Naive B cell (primary cell): Measurements from ENCODE around the gene TSEN15. TPM values are rescaled to one million over a fixed set of nuclear protein-coding genes. Genes with fewer than 3 reads are reported as not detected.
"Not testable (repeated sequence)": the region's sequence is repeated elsewhere in the genome, so short reads cannot be mapped to it uniquely, and the experiment has no call there.

ENCODE experiments used
- ATAC-seq, 2 donors: fragments of 150-1000 bp; cut with Tn5 transposase; 2 replicates each; pipeline ENCODE4 v1.10.0; 2021; ENCODE audit warnings: low read depth in 2 of 2, mild to moderate bottlenecking in 2 of 2, moderate library complexity in 2 of 2
- DNase-seq: peaks from one replicate; pipeline ENCODE4 v3.0.0; 2022
- H3K27ac Mint-ChIP-seq, 6 donors: one replicate each; pipeline ENCODE4 v1.8.0; 2020 to 2022; ENCODE audit warnings: mild to moderate bottlenecking in 6 of 6, mixed read lengths in 6 of 6, moderate library complexity in 5 of 6, inconsistent platforms in 2 of 6
- H3K27me3 Mint-ChIP-seq, 3 donors: one replicate each; pipeline ENCODE4 v1.8.0; 2021 to 2022; ENCODE audit warnings: mixed read lengths in 3 of 3, mild to moderate bottlenecking in 1 of 3
- H3K36me3 Mint-ChIP-seq, 2 donors: one replicate each; pipeline ENCODE4 v1.8.0; 2020 to 2022; ENCODE audit warnings: mixed read lengths in 2 of 2, inconsistent platforms in 1 of 2, mild to moderate bottlenecking in 1 of 2
- H3K4me1 Mint-ChIP-seq, 3 donors: one replicate each; pipeline ENCODE4 v1.8.0; 2020 to 2022; ENCODE audit warnings: mixed read lengths in 3 of 3, inconsistent platforms in 1 of 3, mild to moderate bottlenecking in 1 of 3, moderate library complexity in 1 of 3
- H3K4me3 Mint-ChIP-seq, 8 donors: one replicate each; pipeline ENCODE4 v1.8.0; 2020 to 2022; ENCODE audit warnings: mild to moderate bottlenecking in 8 of 8, mixed read lengths in 8 of 8, moderate library complexity in 8 of 8, inconsistent platforms in 2 of 8
- H3K9me3 Mint-ChIP-seq, 7 donors: one replicate each; pipeline ENCODE4 v1.8.0; 2020 to 2022; ENCODE audit warnings: mixed read lengths in 7 of 7, mild to moderate bottlenecking in 5 of 7, inconsistent platforms in 2 of 7, moderate library complexity in 1 of 7
- polyA plus RNA-seq, 6 donors: library from polyadenylated mRNA; unstranded; fragments of 300-500 nt; fragmentation: Illumina TruSeq; gene quantifications; one replicate each; pipeline ENCODE4 v1.2.3, GENCODE V29; 2021; ENCODE audit warnings: low read depth in 6 of 6

Gene TSEN15
- polyA plus RNA-seq, 6 donors from 2014 or later, result 34.4 to 61.8 (median 39.9) TPM

DNA sequence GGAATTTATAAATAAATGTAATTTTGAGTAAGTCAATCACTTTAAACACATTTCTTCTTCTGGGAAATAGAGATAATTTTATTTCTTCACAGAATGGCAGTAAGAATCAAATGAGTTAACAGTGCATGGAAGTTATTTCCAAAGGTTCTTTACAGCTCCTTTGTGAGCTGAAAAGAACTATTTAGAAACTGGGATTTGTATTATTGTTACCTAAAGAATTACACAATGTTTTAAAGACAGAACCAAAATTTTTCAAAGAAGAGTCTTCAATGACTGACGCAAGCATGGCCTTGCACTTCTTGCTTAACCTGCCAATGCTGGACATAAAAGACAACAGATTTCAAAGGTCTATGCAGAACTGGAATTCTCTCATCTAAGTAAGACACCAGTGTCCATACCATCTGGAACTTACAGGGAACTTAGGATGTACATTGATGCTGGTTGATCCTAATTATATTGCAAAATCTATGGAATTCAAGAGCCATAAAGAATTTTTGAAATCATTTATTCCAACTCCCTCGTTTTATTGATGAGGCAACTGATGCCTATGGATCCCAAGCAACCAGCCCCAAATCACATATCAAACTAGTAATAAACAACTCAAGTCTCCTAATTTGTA is 16.7 kb upstream of the TSEN15 start:
- H3K27ac Mint-ChIP-seq, result no peak overlapping the region
- peak overlapping the region in 1 of 8 donors; percentile 28 for H3K4me3 Mint-ChIP-seq
- peaks cover 7 to 20% (median 14%) of the 10 kb centered on the region in 3 donors for H3K4me1 Mint-ChIP-seq
- peaks cover 0 to 1% (median 0%) of the 10 kb centered on the region in 7 donors for H3K9me3 Mint-ChIP-seq
- peaks cover 55 to 79% (median 66%) of the 10 kb centered on the region in 3 donors for H3K27me3 Mint-ChIP-seq
- H3K36me3 Mint-ChIP-seq, result peaks cover 0 to 10% of the 10 kb centered on the region in 2 donors
- no peak for ATAC-seq
- no peak for DNase-seq

DNA sequence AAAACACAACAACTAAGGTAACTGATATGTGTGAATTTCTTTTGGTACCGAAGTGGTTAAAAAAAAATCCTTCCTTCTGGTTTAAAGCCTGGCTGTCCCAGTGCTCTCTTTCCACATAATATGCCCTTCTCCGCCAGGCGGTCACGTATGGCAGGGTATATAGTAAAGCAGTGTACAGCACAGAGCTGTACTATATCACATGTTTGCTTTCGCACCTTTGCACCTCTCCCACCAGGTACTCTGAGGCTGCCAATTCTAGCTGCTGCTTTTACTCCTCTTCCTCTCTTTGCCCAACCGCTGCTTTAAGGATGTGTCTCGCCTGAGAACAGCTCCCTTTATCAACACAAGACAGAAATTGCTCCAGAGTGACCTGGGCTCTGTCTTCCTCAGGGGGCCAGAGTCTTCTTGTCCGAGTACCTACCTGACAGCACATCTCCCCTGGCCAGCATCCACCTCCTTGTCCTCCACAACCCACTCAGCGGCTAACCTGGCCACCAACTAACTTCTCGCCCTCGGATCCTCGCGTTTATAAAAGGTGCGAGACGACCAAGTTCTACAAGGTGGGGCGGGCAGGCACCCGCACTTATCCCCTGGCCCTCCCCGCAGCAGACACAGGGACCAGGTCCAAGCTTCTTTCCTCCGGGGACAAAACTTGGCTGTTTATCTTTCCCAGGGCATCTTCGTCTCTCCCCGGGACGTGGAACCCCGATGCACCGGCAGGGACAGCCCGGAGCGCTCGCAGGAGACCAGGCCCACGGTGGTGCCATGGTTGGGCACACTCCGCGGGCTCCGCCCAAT is 15.6 kb upstream of the TSEN15 start:
- peaks cover 0 to 10% of the 10 kb centered on the region in 2 donors for H3K36me3 Mint-ChIP-seq
- no peak overlapping the region for H3K27ac Mint-ChIP-seq
- H3K27me3 Mint-ChIP-seq, result peaks cover 59 to 80% (median 71%) of the 10 kb centered on the region in 3 donors
- H3K9me3 Mint-ChIP-seq, result peaks cover 0 to 1% (median 0%) of the 10 kb centered on the region in 7 donors
- ATAC-seq (no peak), DNase-seq (no peak)
- peak overlapping the region; percentile 53 to 83 (median 74) for H3K4me3 Mint-ChIP-seq
- H3K4me1 Mint-ChIP-seq, result peaks cover 7 to 20% (median 14%) of the 10 kb centered on the region in 3 donors

DNA sequence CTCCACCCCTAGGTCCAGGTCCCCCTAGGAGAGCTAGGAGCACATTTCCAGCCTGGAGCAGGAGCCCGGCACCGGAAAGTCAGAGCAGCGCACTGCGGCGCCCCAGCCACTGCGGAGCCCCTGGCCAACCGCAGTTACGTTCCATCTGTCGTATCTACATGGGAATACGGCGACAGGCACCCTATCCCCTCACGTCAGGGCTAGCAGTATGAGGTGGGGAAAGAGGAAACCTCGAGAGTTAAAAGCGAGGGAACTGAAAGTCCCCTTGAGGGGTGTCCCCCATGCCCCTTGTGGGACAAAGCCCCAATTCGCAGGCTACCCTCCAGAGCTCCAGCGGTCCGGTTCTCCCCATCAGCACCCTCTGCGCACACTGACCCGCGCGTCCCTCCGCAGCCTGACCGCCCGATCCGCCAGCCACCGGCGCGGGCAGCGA is 15.0 kb upstream of the TSEN15 start:
- peak; percentile 58 to 60 for ATAC-seq
- peak; percentile 17 for DNase-seq
- peaks cover 7 to 20% (median 14%) of the 10 kb centered on the region in 3 donors for H3K4me1 Mint-ChIP-seq
- no peak overlapping the region for H3K27ac Mint-ChIP-seq
- peaks cover 62 to 82% (median 71%) of the 10 kb centered on the region in 3 donors for H3K27me3 Mint-ChIP-seq
- H3K9me3 Mint-ChIP-seq, result peaks cover 0 to 1% (median 0%) of the 10 kb centered on the region in 7 donors
- peak overlapping the region; percentile 53 to 83 (median 68) for H3K4me3 Mint-ChIP-seq
- H3K36me3 Mint-ChIP-seq, result peaks cover 0 to 10% of the 10 kb centered on the region in 2 donors

DNA sequence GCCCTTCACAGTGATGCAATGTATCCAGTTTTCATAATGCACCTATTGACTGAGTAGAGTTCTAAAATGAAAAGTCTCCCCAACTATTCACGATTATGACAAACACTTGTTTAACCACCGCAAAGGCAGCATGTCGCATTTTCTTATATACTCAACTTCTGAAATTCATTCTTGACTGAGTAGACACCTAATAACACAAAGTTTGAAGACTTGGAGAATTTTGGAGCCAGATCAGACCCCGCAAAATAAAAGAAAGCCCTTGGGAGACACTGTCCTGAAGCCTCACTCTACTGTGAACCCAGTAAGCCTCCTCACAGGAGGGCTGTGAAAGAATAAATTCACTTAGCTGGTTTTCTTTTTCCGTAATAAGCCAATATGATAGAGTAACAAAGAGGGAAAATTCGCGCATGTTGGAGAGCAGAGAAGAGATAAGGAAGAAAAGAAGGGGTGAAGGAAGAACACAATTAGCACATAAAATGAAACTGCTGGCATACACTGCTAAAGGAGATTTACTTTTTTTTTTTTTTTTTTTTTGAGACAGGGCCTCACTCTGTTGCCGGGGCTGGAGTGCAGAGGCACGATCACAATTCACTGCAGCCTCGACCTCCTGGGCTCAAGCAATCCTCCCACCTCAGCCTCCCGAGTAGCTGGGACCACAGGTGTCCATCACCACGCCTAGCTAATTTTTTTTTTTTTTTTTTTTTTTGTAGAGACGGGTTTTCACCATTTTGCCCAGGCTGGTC is 13.5 kb upstream of the TSEN15 start:
- Mint-ChIP-seq H3K27me3 (peaks cover 68 to 86% (median 68%) of the 10 kb centered on the region in 3 donors), H3K9me3 (peaks cover 0 to 1% (median 0%) of the 10 kb centered on the region in 7 donors), H3K4me1 (peaks cover 7 to 20% (median 14%) of the 10 kb centered on the region in 3 donors), H3K4me3 (peak overlapping the region; percentile 36 to 84 (median 66)), H3K27ac (peak overlapping the region in 1 of 6 donors; percentile 9), H3K36me3 (peaks cover 0 to 10% of the 10 kb centered on the region in 2 donors)
- DNase-seq (no peak), ATAC-seq (no peak)

DNA sequence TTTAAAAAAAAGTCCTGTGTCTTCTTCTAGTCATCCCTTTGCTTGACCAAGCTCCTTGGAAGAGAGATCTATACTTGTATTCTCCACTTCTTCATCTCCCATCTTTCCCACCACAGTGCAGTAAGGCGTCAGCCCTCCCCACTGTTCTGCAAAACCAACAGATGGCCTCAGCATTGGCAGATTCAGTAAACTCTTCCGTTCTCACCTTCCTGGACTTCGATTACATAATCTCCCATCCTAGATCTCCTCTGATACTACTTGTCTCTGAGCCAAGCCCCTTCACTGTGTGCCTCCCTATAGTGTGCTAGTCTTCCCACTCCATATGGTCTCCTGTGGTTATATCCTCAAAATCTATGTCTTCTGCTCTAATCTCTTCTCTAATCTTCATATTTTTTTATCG is 12.4 kb upstream of the TSEN15 start:
- peaks cover 0 to 10% of the 10 kb centered on the region in 2 donors for H3K36me3 Mint-ChIP-seq
- H3K27ac Mint-ChIP-seq, result no peak overlapping the region
- peaks cover 7 to 20% (median 14%) of the 10 kb centered on the region in 3 donors for H3K4me1 Mint-ChIP-seq
- H3K27me3 Mint-ChIP-seq, result peaks cover 63 to 84% (median 66%) of the 10 kb centered on the region in 3 donors
- DNase-seq (no peak), ATAC-seq (no peak)
- peak overlapping the region in 1 of 8 donors; percentile 23 for H3K4me3 Mint-ChIP-seq
- H3K9me3 Mint-ChIP-seq, result peaks cover 0 to 1% (median 0%) of the 10 kb centered on the region in 7 donors

DNA sequence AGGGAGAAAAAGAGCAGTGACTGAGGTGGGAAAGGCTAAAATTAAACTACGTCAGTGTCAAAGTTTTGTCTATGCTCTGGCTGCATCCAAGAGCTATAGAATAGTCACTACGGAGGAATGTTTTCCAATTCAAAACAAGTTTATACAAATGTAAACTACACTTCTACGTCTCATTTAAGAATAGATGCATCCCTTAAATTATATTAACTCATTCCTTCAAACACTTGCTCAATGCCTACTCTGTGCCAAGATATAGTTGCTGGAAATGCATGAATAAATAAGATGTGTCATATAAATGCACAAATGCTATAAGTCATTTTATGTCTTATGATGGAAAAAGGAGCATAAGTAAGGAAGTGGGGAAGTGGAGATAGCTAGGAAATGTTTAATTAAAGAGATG is 9.8 kb upstream of the TSEN15 start:
- Mint-ChIP-seq H3K36me3 (peaks cover 0 to 10% of the 10 kb centered on the region in 2 donors), H3K4me3 (no peak overlapping the region), H3K9me3 (peaks cover 0 to 1% (median 0%) of the 10 kb centered on the region in 7 donors), H3K27ac (no peak overlapping the region), H3K27me3 (peaks cover 51 to 70% (median 53%) of the 10 kb centered on the region in 3 donors), H3K4me1 (peaks cover 6 to 12% (median 7%) of the 10 kb centered on the region in 3 donors)
- no peak for DNase-seq
- ATAC-seq, result no peak

DNA sequence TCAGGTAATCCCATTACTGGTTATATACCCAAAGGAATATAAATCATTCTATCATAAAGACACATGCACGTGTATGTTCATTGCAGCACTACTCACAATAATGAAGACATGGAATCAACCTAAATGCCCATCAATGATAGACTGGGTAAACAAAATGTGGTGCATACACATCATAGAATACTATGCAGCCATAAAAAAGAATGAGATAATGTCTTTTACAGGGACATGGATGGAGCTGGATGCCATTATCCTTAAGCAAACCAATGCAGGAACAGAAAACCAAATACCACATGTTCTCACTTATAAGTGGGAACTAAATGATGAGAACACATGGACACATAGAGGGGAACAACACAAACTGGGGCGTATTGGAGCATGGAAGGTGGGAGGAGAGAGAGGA is 8.2 kb upstream of the TSEN15 start:
- H3K4me1 Mint-ChIP-seq, ATAC-seq, H3K27ac Mint-ChIP-seq, DNase-seq, H3K4me3 Mint-ChIP-seq, H3K9me3 Mint-ChIP-seq, H3K36me3 Mint-ChIP-seq: not testable (repeated sequence)
- H3K27me3 Mint-ChIP-seq, result peaks cover 43 to 69% (median 57%) of the 10 kb centered on the region in 3 donors

DNA sequence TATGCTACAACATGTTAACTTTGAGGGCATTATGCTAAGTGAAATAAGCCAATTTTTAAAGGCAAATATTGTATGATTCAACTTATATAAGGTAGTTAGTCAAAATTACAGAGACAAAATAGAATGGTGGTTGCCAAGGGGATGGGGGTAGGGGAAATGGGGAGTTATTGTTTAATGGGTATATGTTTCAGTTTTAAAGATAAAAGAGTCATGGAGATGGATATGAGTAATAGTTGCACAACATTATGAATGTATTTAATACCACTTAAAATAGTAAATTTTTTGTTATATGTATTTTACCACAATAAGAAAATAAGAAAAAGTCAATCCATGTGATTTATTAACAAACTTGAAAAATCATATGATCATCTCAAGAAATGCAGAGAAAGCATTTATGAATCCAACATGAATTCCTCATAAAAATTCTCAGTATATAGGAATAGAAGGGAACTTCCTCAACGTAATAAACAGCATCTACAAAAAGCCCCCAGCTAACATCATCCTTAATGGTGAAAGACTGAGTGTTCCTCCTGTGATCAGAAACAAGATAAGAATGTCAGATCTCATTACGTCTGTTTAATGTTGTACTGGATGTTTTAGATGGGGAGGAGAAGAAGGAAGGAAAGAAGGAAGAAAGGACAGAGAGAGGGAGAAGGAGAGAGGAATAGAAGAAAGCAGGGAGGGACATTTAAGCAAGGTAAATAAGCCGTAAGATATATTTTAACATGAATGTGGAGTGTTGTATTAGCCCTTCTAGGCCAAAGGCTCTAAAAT is 6.7 kb upstream of the TSEN15 start:
- H3K27ac Mint-ChIP-seq, result no peak overlapping the region
- no peak overlapping the region for H3K4me3 Mint-ChIP-seq
- H3K27me3 Mint-ChIP-seq, result peaks cover 39 to 67% (median 55%) of the 10 kb centered on the region in 3 donors
- no peaks in the 10 kb centered on the region for H3K9me3 Mint-ChIP-seq
- DNase-seq, result no peak
- no peak for ATAC-seq
- no peaks in the 10 kb centered on the region for H3K4me1 Mint-ChIP-seq
- H3K36me3 Mint-ChIP-seq, result no peaks in the 10 kb centered on the region

DNA sequence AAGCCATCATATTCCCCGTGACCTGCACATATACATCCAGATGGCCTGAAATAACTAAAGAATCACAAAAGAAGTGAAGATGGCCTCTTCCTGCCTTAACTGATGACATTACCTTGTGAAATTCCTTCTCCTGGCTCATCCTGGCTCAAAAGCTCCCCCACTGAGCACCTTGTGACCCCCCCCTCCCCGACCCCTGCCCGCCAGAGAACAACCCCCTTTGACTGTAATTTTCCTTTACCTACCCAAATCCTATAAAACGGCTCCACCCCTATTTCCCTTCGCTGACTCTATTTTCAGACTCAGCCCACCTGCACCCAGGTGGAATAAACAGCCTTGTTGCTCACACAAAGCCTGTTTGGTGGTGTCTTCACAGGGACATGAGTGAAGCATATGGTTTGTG is 4.0 kb upstream of the TSEN15 start:
- not testable (repeated sequence) for H3K9me3 Mint-ChIP-seq, DNase-seq, ATAC-seq, H3K36me3 Mint-ChIP-seq, H3K27ac Mint-ChIP-seq, H3K4me3 Mint-ChIP-seq
- H3K27me3 Mint-ChIP-seq, result peaks cover 27 to 48% (median 47%) of the 10 kb centered on the region in 3 donors
- H3K4me1 Mint-ChIP-seq, result peaks cover 6 to 18% (median 15%) of the 10 kb centered on the region in 3 donors

DNA sequence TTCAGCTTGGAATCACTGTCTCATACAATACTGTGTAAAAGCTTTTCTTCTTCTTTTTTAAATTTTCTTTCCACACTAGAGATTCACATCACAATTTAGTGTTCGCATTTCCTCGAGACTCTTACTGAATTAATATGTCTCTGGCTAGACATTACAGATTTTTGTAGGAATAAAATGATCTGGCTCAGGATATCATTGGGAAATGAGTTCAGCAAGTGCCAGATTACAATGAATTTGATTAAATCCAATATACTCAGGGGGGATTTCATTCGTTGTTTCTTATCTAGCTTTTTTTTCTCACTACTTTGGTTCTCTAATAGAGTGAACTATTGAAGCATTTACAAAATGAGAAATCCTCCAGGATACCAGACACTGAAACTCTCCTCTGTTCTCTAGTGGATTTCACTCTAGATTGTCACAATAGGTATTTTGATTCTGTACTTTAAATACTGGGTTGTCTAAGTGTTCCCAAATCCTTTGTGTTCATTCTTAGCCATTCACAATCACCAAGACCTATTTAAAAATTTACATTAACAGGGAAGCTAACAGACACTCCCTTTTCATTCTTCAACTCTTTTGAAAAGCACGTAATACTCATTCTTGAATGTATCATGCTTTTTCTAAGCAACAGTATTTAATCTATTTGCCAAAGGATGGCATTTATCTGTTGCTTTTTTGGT is 2.8 kb upstream of the TSEN15 start:
- no peaks in the 10 kb centered on the region for H3K9me3 Mint-ChIP-seq
- no peak for ATAC-seq
- H3K27me3 Mint-ChIP-seq, result peaks cover 18 to 36% (median 35%) of the 10 kb centered on the region in 3 donors
- no peak overlapping the region for H3K27ac Mint-ChIP-seq
- H3K4me3 Mint-ChIP-seq, result peak overlapping the region in 1 of 8 donors; percentile 21
- no peaks in the 10 kb centered on the region for H3K36me3 Mint-ChIP-seq
- no peak for DNase-seq
- peaks cover 6 to 21% (median 20%) of the 10 kb centered on the region in 3 donors for H3K4me1 Mint-ChIP-seq

DNA sequence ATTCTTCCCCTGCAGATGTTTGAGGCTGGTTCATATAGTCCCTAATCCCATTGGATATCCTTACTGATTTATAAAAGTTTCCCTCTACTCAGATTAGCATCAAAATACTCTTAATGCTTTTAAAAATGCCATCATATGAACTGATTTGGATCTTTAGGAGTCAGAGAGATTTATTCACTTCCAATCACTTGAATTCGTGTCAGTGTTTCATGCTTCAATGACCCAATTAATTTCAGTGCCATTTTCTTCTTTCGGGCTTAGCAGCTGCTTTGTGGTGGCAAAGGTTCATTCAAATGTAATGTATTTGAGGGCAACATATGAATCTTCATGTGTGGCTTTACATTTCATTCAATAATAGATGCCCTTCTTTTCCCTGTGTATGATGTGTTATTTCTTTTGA is 2.2 kb upstream of the TSEN15 start:
- no peak overlapping the region for H3K27ac Mint-ChIP-seq
- ATAC-seq (no peak), DNase-seq (no peak)
- H3K4me3 Mint-ChIP-seq, result peak overlapping the region in 1 of 8 donors; percentile 21
- peaks cover 10 to 26% (median 24%) of the 10 kb centered on the region in 3 donors for H3K4me1 Mint-ChIP-seq
- H3K27me3 Mint-ChIP-seq, result peaks cover 18 to 35% (median 34%) of the 10 kb centered on the region in 3 donors
- no peaks in the 10 kb centered on the region for H3K36me3 Mint-ChIP-seq
- H3K9me3 Mint-ChIP-seq, result no peaks in the 10 kb centered on the region
